ENCODE measurements around the gene FRMPD3. TPM values are rescaled to one million over a fixed set of nuclear protein-coding genes. Genes with fewer than 3 reads are reported as not detected.
A peak's percentile ranks its signal among the peaks of the same experiment; 100 is the strongest.

Gene FRMPD3
- total RNA-seq, 1 donor from 2014 or later, result 0.24 TPM

GRCh38 chrX:107440692-107441091 is 8.8 kb upstream of the FRMPD3 start:
- no peak overlapping the region for H3K27ac ChIP-seq
- no peaks in the 10 kb centered on the region for H3K9me3 ChIP-seq
- no peak for TF ChIP-seq CTCF (IDR thresholded peaks at IDR 0.05)

GRCh38 chrX:107442914-107443527 is 6.4 kb upstream of the FRMPD3 start:
- Histone ChIP-seq H3K4me1 (no peaks in the 10 kb centered on the region), H3K4me3 (no peak overlapping the region), H3K36me3 (no peaks in the 10 kb centered on the region), H3K27me3 (ENCODE audit: low read depth) (no peaks in the 10 kb centered on the region), H3K9me3 (no peaks in the 10 kb centered on the region), H3K27ac (no peak overlapping the region)
- DNase-seq, result no peak
- intact Hi-C loops (cut with DNase I), result no loop called here
- ATAC-seq, result peak in 1 of 2 donors; percentile 47
- TF ChIP-seq CTCF (IDR thresholded peaks at IDR 0.05), result no peak

More at GRCh38 chrX:107440692-107441091, 8.8 kb upstream of the FRMPD3 start:
- intact Hi-C loops (cut with DNase I), result no loop called here
- Histone ChIP-seq H3K36me3 (no peaks in the 10 kb centered on the region), H3K4me1 (no peaks in the 10 kb centered on the region), H3K4me3 (no peak overlapping the region), H3K27me3 (ENCODE audit: low read depth) (no peaks in the 10 kb centered on the region)
- ATAC-seq (no peak), DNase-seq (no peak)

- TF ChIP-seq CTCF (IDR thresholded peaks at IDR 0.05), result no peak
- intact Hi-C loops (cut with DNase I), result no loop called here
- no peaks in the 10 kb centered on the region for H3K27me3 ChIP-seq (ENCODE audit: low read depth)
These were observed 4.3 kb upstream of the FRMPD3 start for GRCh38 chrX:107445146-107445545.

GRCh38 chrX:107445631-107446030 is 3.8 kb upstream of the FRMPD3 start:
- intact Hi-C loops (cut with DNase I), result no loop called here
- Histone ChIP-seq H3K9me3 (no peaks in the 10 kb centered on the region), H3K4me1 (no peaks in the 10 kb centered on the region), H3K27ac (no peak overlapping the region), H3K36me3 (no peaks in the 10 kb centered on the region), H3K4me3 (no peak overlapping the region), H3K27me3 (ENCODE audit: low read depth) (no peaks in the 10 kb centered on the region)
- TF ChIP-seq CTCF (IDR thresholded peaks at IDR 0.05), result no peak
- no peak for ATAC-seq
- no peak for DNase-seq

More at GRCh38 chrX:107445146-107445545, 4.3 kb upstream of the FRMPD3 start:
- no peaks in the 10 kb centered on the region for H3K36me3 ChIP-seq
- H3K4me1 ChIP-seq, result no peaks in the 10 kb centered on the region
- DNase-seq (no peak), ATAC-seq (no peak)
- no peak overlapping the region for H3K4me3 ChIP-seq
- H3K9me3 ChIP-seq, result no peaks in the 10 kb centered on the region
- no peak overlapping the region for H3K27ac ChIP-seq

- no peaks in the 10 kb centered on the region for H3K4me1 ChIP-seq
- no peaks in the 10 kb centered on the region for H3K9me3 ChIP-seq
- no peaks in the 10 kb centered on the region for H3K27me3 ChIP-seq (ENCODE audit: low read depth)
- no peak overlapping the region for H3K4me3 ChIP-seq
- intact Hi-C loops (cut with DNase I), result no loop called here
- ATAC-seq (no peak), DNase-seq (no peak)
- no peak for TF ChIP-seq CTCF (IDR thresholded peaks at IDR 0.05)
- H3K27ac ChIP-seq, result no peak overlapping the region
- H3K36me3 ChIP-seq, result no peaks in the 10 kb centered on the region
These were observed 1.8 kb upstream of the FRMPD3 start for GRCh38 chrX:107447642-107448041.
